ENCODE results near the gene PRKCZ.

The PRKCZ gene

GRCh38 chr1:2174348-2175054 lies 124.3 kb downstream of the PRKCZ start:
- Histone ChIP-seq H3K27me3 (ENCODE audit: insufficient read depth, low read length) (no peaks in the 10 kb centered on the region), H3K4me3 (ENCODE audit: low read depth, low read length) (no peak overlapping the region), H3K79me1 (ENCODE audit: low read length) (no peaks in the 10 kb centered on the region), H3K23ac (ENCODE audit: low read length) (no peak overlapping the region), H4K12ac (ENCODE audit: low read depth, low read length) (no peak overlapping the region), H2AFZ (ENCODE audit: insufficient read depth, low read length, poor library complexity) (no peak overlapping the region), H3K4me2 (ENCODE audit: low read length) (no peak overlapping the region), H2BK5ac (ENCODE audit: low read depth, low read length, poor library complexity) (no peak overlapping the region), H3K79me2 (ENCODE audit: control insufficient read depth, insufficient read depth, low read length, poor library complexity) (no peaks in the 10 kb centered on the region), H3K14ac (ENCODE audit: low read length) (no peak overlapping the region), H3K9ac (ENCODE audit: low read length) (no peak overlapping the region), H3K4me1 (ENCODE audit: control insufficient read depth in 1 of 2, insufficient read depth in 2 of 2, low read length in 2 of 2) (no peaks in the 10 kb centered on the region), H3K36me3 (ENCODE audit: control insufficient read depth in 1 of 2, insufficient read depth in 2 of 2, low read length in 2 of 2) (peaks cover 76 to 78% of the 10 kb centered on the region in 2 experiments), H3K27ac (ENCODE audit: low read depth, low read length) (no peak overlapping the region), H3K4ac (ENCODE audit: low read depth, low read length) (no peak overlapping the region), H3K9me3 (ENCODE audit: insufficient read depth, low read depth, low read length) (peaks cover 3% of the 10 kb centered on the region), H2BK12ac (ENCODE audit: low read length) (no peak overlapping the region), H4K8ac (ENCODE audit: low read depth, low read length) (no peak overlapping the region), H4K91ac (ENCODE audit: low read depth, low read length) (no peak overlapping the region), H2BK120ac (ENCODE audit: insufficient read depth, low read length, poor library complexity) (no peak overlapping the region), H3K18ac (ENCODE audit: low read length) (no peak overlapping the region), H2AK5ac (ENCODE audit: low read length) (no peak overlapping the region)
- no CpG with 5 or more reads among the region's 31 CpGs for WGBS (ENCODE audit: extremely low coverage, insufficient coverage, insufficient read length)
- peak; percentile 46 to 65 for DNase-seq

- Histone ChIP-seq H3K14ac (ENCODE audit: low read length) (no peak overlapping the region), H2BK120ac (ENCODE audit: insufficient read depth, low read length, poor library complexity) (no peak overlapping the region), H2BK5ac (ENCODE audit: low read depth, low read length, poor library complexity) (no peak overlapping the region), H3K9ac (ENCODE audit: low read length) (no peak overlapping the region), H3K4me2 (ENCODE audit: low read length) (no peak overlapping the region), H3K9me3 (ENCODE audit: insufficient read depth, low read depth, low read length) (peaks cover 4% of the 10 kb centered on the region), H2BK12ac (ENCODE audit: low read length) (no peak overlapping the region), H3K79me2 (ENCODE audit: control insufficient read depth, insufficient read depth, low read length, poor library complexity) (no peaks in the 10 kb centered on the region), H4K8ac (ENCODE audit: low read depth, low read length) (no peak overlapping the region), H3K4me1 (ENCODE audit: control insufficient read depth in 1 of 2, insufficient read depth in 2 of 2, low read length in 2 of 2) (no peaks in the 10 kb centered on the region), H3K27ac (ENCODE audit: low read depth, low read length) (no peak overlapping the region), H3K79me1 (ENCODE audit: low read length) (no peaks in the 10 kb centered on the region), H2AFZ (ENCODE audit: insufficient read depth, low read length, poor library complexity) (no peak overlapping the region), H3K18ac (ENCODE audit: low read length) (no peak overlapping the region), H3K4me3 (ENCODE audit: low read depth, low read length) (no peak overlapping the region), H3K4ac (ENCODE audit: low read depth, low read length) (no peak overlapping the region), H4K12ac (ENCODE audit: low read depth, low read length) (no peak overlapping the region), H3K36me3 (ENCODE audit: control insufficient read depth in 1 of 2, insufficient read depth in 2 of 2, low read length in 2 of 2) (peaks cover 78 to 81% of the 10 kb centered on the region in 2 experiments), H3K23ac (ENCODE audit: low read length) (no peak overlapping the region), H4K91ac (ENCODE audit: low read depth, low read length) (no peak overlapping the region), H3K27me3 (ENCODE audit: insufficient read depth, low read length) (no peaks in the 10 kb centered on the region), H2AK5ac (ENCODE audit: low read length) (no peak overlapping the region)
- DNase-seq = no peak
- no CpG with 5 or more reads among the region's 9 CpGs for WGBS (ENCODE audit: extremely low coverage, insufficient coverage, insufficient read length)
Measured at GRCh38 chr1:2175055-2175414, 124.8 kb downstream of the PRKCZ start.

- no peak for DNase-seq
- H3K14ac ChIP-seq (ENCODE audit: low read length) = no peak overlapping the region
- no peaks in the 10 kb centered on the region for H3K79me1 ChIP-seq (ENCODE audit: low read length)
- H2BK12ac ChIP-seq (ENCODE audit: low read length) = no peak overlapping the region
- H2BK5ac ChIP-seq (ENCODE audit: low read depth, low read length, poor library complexity) = no peak overlapping the region
- no peaks in the 10 kb centered on the region for H3K79me2 ChIP-seq (ENCODE audit: control insufficient read depth, insufficient read depth, low read length, poor library complexity)
- H3K4me1 ChIP-seq (ENCODE audit: control insufficient read depth in 1 of 2, insufficient read depth in 2 of 2, low read length in 2 of 2) = no peaks in the 10 kb centered on the region
- peaks cover 8% of the 10 kb centered on the region for H3K9me3 ChIP-seq (ENCODE audit: insufficient read depth, low read depth, low read length)
- no peak overlapping the region for H3K27ac ChIP-seq (ENCODE audit: low read depth, low read length)
- H3K9ac ChIP-seq (ENCODE audit: low read length) = no peak overlapping the region
- H3K23ac ChIP-seq (ENCODE audit: low read length) = no peak overlapping the region
- no peak overlapping the region for H4K8ac ChIP-seq (ENCODE audit: low read depth, low read length)
- H3K4me3 ChIP-seq (ENCODE audit: low read depth, low read length) = no peak overlapping the region
- no peak overlapping the region for H4K12ac ChIP-seq (ENCODE audit: low read depth, low read length)
- H4K91ac ChIP-seq (ENCODE audit: low read depth, low read length) = no peak overlapping the region
- no peak overlapping the region for H3K4me2 ChIP-seq (ENCODE audit: low read length)
- H2BK120ac ChIP-seq (ENCODE audit: insufficient read depth, low read length, poor library complexity) = no peak overlapping the region
- no peak overlapping the region for H3K18ac ChIP-seq (ENCODE audit: low read length)
- no peak overlapping the region for H3K4ac ChIP-seq (ENCODE audit: low read depth, low read length)
- no peak overlapping the region for H2AK5ac ChIP-seq (ENCODE audit: low read length)
- H3K27me3 ChIP-seq (ENCODE audit: insufficient read depth, low read length) = no peaks in the 10 kb centered on the region
- WGBS (ENCODE audit: extremely low coverage, insufficient coverage, insufficient read length) = no CpG with 5 or more reads among the region's 42 CpGs
- H3K36me3 ChIP-seq (ENCODE audit: control insufficient read depth in 1 of 2, insufficient read depth in 2 of 2, low read length in 2 of 2) = peaks cover 80 to 83% of the 10 kb centered on the region in 2 experiments
- H2AFZ ChIP-seq (ENCODE audit: insufficient read depth, low read length, poor library complexity) = no peak overlapping the region
Measured at GRCh38 chr1:2175681-2176454, 125.7 kb downstream of the PRKCZ start.

GRCh38 chr1:2176615-2177014 lies 126.4 kb downstream of the PRKCZ start:
- no peak overlapping the region for H2BK5ac ChIP-seq (ENCODE audit: low read depth, low read length, poor library complexity)
- H4K91ac ChIP-seq (ENCODE audit: low read depth, low read length) = no peak overlapping the region
- peaks cover 8% of the 10 kb centered on the region for H3K9me3 ChIP-seq (ENCODE audit: insufficient read depth, low read depth, low read length)
- H3K27me3 ChIP-seq (ENCODE audit: insufficient read depth, low read length) = no peaks in the 10 kb centered on the region
- H2AFZ ChIP-seq (ENCODE audit: insufficient read depth, low read length, poor library complexity) = no peak overlapping the region
- H3K79me2 ChIP-seq (ENCODE audit: control insufficient read depth, insufficient read depth, low read length, poor library complexity) = no peaks in the 10 kb centered on the region
- no peak overlapping the region for H4K8ac ChIP-seq (ENCODE audit: low read depth, low read length)
- no peak overlapping the region for H3K18ac ChIP-seq (ENCODE audit: low read length)
- H3K79me1 ChIP-seq (ENCODE audit: low read length) = no peaks in the 10 kb centered on the region
- no peak overlapping the region for H3K4ac ChIP-seq (ENCODE audit: low read depth, low read length)
- no CpG with 5 or more reads among the region's 10 CpGs for WGBS (ENCODE audit: extremely low coverage, insufficient coverage, insufficient read length)
- H3K36me3 ChIP-seq (ENCODE audit: control insufficient read depth in 1 of 2, insufficient read depth in 2 of 2, low read length in 2 of 2) = peaks cover 85 to 86% of the 10 kb centered on the region in 2 experiments
- no peak overlapping the region for H3K9ac ChIP-seq (ENCODE audit: low read length)
- no peak overlapping the region for H2AK5ac ChIP-seq (ENCODE audit: low read length)
- H2BK12ac ChIP-seq (ENCODE audit: low read length) = no peak overlapping the region
- no peak overlapping the region for H3K4me3 ChIP-seq (ENCODE audit: low read depth, low read length)
- H3K4me2 ChIP-seq (ENCODE audit: low read length) = no peak overlapping the region
- no peak for DNase-seq
- no peak overlapping the region for H4K12ac ChIP-seq (ENCODE audit: low read depth, low read length)
- no peak overlapping the region for H2BK120ac ChIP-seq (ENCODE audit: insufficient read depth, low read length, poor library complexity)
- H3K14ac ChIP-seq (ENCODE audit: low read length) = no peak overlapping the region
- H3K27ac ChIP-seq (ENCODE audit: low read depth, low read length) = no peak overlapping the region
- H3K23ac ChIP-seq (ENCODE audit: low read length) = no peak overlapping the region
- no peaks in the 10 kb centered on the region for H3K4me1 ChIP-seq (ENCODE audit: control insufficient read depth in 1 of 2, insufficient read depth in 2 of 2, low read length in 2 of 2)
